Activated naive CD8-positive, alpha-beta T cell treated with anti-CD3 and anti-CD28 coated beads for 36 hours (primary cell): ENCODE data around the gene ZNF536. TPM values are rescaled to one million over a fixed set of nuclear protein-coding genes. Genes with fewer than 3 reads are reported as not detected.

Source experiments
- DNase-seq: peaks from one replicate; pipeline ENCODE4 v3.0.0; 2021
- H3K27ac Mint-ChIP-seq: one replicate; pipeline ENCODE4 v1.8.0; 2022; ENCODE audit warnings: mild to moderate bottlenecking, moderate library complexity, mixed read lengths
- H3K27me3 Mint-ChIP-seq: one replicate; pipeline ENCODE4 v1.8.0; 2022; ENCODE audit warnings: mild to moderate bottlenecking, mixed read lengths
- H3K36me3 Mint-ChIP-seq: one replicate; pipeline ENCODE4 v1.8.0; 2021; ENCODE audit warnings: mild to moderate bottlenecking, mixed read lengths
- H3K4me1 Mint-ChIP-seq: one replicate; pipeline ENCODE4 v1.8.0; 2021; ENCODE audit warnings: mixed read lengths
- H3K4me3 Mint-ChIP-seq: one replicate; pipeline ENCODE4 v1.8.0; 2022; ENCODE audit warnings: mild to moderate bottlenecking, moderate library complexity, mixed read lengths
- H3K9me3 Mint-ChIP-seq: one replicate; pipeline ENCODE4 v1.8.0; 2022; ENCODE audit warnings: mixed read lengths
- total RNA-seq, 2 experiments: library from RNA; stranded (reverse); gene quantifications; one replicate each; pipeline ENCODE4 v1.2.3, GENCODE V29; 2021

The ZNF536 gene
- total RNA-seq, 2 experiments from 2014 or later = not detected

GRCh38 chr19:30367006-30367405 lies 5.2 kb upstream of the ZNF536 start:
- H3K27ac Mint-ChIP-seq = no peak overlapping the region
- no peak overlapping the region for H3K4me3 Mint-ChIP-seq
- H3K4me1 Mint-ChIP-seq = no peaks in the 10 kb centered on the region
- peaks cover 19% of the 10 kb centered on the region for H3K27me3 Mint-ChIP-seq
- H3K9me3 Mint-ChIP-seq = no peaks in the 10 kb centered on the region
- no peak for DNase-seq
- no peaks in the 10 kb centered on the region for H3K36me3 Mint-ChIP-seq

- Mint-ChIP-seq H3K27me3 (peaks cover 21% of the 10 kb centered on the region), H3K4me1 (no peaks in the 10 kb centered on the region), H3K36me3 (no peaks in the 10 kb centered on the region), H3K4me3 (no peak overlapping the region), H3K27ac (no peak overlapping the region), H3K9me3 (no peaks in the 10 kb centered on the region)
- DNase-seq = no peak
These were observed 4.8 kb upstream of the ZNF536 start for GRCh38 chr19:30367421-30367820.

- Mint-ChIP-seq H3K9me3 (no peaks in the 10 kb centered on the region), H3K27me3 (peaks cover 34% of the 10 kb centered on the region), H3K36me3 (no peaks in the 10 kb centered on the region), H3K4me1 (no peaks in the 10 kb centered on the region), H3K4me3 (no peak overlapping the region), H3K27ac (no peak overlapping the region)
- DNase-seq = no peak
These were observed 2.4 kb upstream of the ZNF536 start for GRCh38 chr19:30369833-30370232.

- peaks cover 42% of the 10 kb centered on the region for H3K27me3 Mint-ChIP-seq
- H3K9me3 Mint-ChIP-seq = no peaks in the 10 kb centered on the region
- no peaks in the 10 kb centered on the region for H3K36me3 Mint-ChIP-seq
- DNase-seq = no peak
- H3K4me1 Mint-ChIP-seq = no peaks in the 10 kb centered on the region
- no peak overlapping the region for H3K27ac Mint-ChIP-seq
- no peak overlapping the region for H3K4me3 Mint-ChIP-seq
These were observed 885 bp upstream of the ZNF536 start for GRCh38 chr19:30371161-30371836.

- H3K27me3 Mint-ChIP-seq = peaks cover 46% of the 10 kb centered on the region
- H3K27ac Mint-ChIP-seq = no peak overlapping the region
- H3K36me3 Mint-ChIP-seq = no peaks in the 10 kb centered on the region
- H3K4me1 Mint-ChIP-seq = no peaks in the 10 kb centered on the region
- H3K4me3 Mint-ChIP-seq = no peak overlapping the region
- no peaks in the 10 kb centered on the region for H3K9me3 Mint-ChIP-seq
- DNase-seq = no peak
These were observed 1.4 kb downstream of the ZNF536 start for GRCh38 chr19:30373593-30373992.

GRCh38 chr19:30374539-30374864 lies 2.3 kb downstream of the ZNF536 start:
- H3K4me1 Mint-ChIP-seq = no peaks in the 10 kb centered on the region
- H3K27ac Mint-ChIP-seq = no peak overlapping the region
- DNase-seq = no peak
- H3K27me3 Mint-ChIP-seq = peaks cover 50% of the 10 kb centered on the region
- no peak overlapping the region for H3K4me3 Mint-ChIP-seq
- no peaks in the 10 kb centered on the region for H3K36me3 Mint-ChIP-seq
- no peaks in the 10 kb centered on the region for H3K9me3 Mint-ChIP-seq

- peaks cover 50% of the 10 kb centered on the region for H3K27me3 Mint-ChIP-seq
- H3K9me3 Mint-ChIP-seq = no peaks in the 10 kb centered on the region
- H3K4me3 Mint-ChIP-seq = no peak overlapping the region
- no peaks in the 10 kb centered on the region for H3K36me3 Mint-ChIP-seq
- no peaks in the 10 kb centered on the region for H3K4me1 Mint-ChIP-seq
- H3K27ac Mint-ChIP-seq = no peak overlapping the region
- no peak for DNase-seq
These were observed 2.8 kb downstream of the ZNF536 start for GRCh38 chr19:30374865-30375552.

GRCh38 chr19:30375553-30376031 lies 3.4 kb downstream of the ZNF536 start:
- H3K4me3 Mint-ChIP-seq = no peak overlapping the region
- no peaks in the 10 kb centered on the region for H3K36me3 Mint-ChIP-seq
- H3K4me1 Mint-ChIP-seq = no peaks in the 10 kb centered on the region
- no peaks in the 10 kb centered on the region for H3K9me3 Mint-ChIP-seq
- no peak for DNase-seq
- peaks cover 50% of the 10 kb centered on the region for H3K27me3 Mint-ChIP-seq
- no peak overlapping the region for H3K27ac Mint-ChIP-seq

GRCh38 chr19:30376272-30376671 lies 4.1 kb downstream of the ZNF536 start:
- no peak for DNase-seq
- Mint-ChIP-seq H3K9me3 (no peaks in the 10 kb centered on the region), H3K36me3 (no peaks in the 10 kb centered on the region), H3K27me3 (peaks cover 48% of the 10 kb centered on the region), H3K4me3 (no peak overlapping the region), H3K27ac (no peak overlapping the region), H3K4me1 (no peaks in the 10 kb centered on the region)

- Mint-ChIP-seq H3K27me3 (peaks cover 46% of the 10 kb centered on the region), H3K4me3 (no peak overlapping the region), H3K36me3 (no peaks in the 10 kb centered on the region), H3K27ac (no peak overlapping the region), H3K4me1 (no peaks in the 10 kb centered on the region), H3K9me3 (no peaks in the 10 kb centered on the region)
- no peak for DNase-seq
These were observed 4.7 kb downstream of the ZNF536 start for GRCh38 chr19:30376826-30377425.

GRCh38 chr19:30378701-30379100 lies 6.5 kb downstream of the ZNF536 start:
- Mint-ChIP-seq H3K27ac (no peak overlapping the region), H3K4me1 (no peaks in the 10 kb centered on the region), H3K4me3 (no peak overlapping the region), H3K36me3 (no peaks in the 10 kb centered on the region), H3K27me3 (peaks cover 38% of the 10 kb centered on the region), H3K9me3 (no peaks in the 10 kb centered on the region)
- DNase-seq = no peak

GRCh38 chr19:30379841-30380610 lies 7.8 kb downstream of the ZNF536 start:
- H3K27ac Mint-ChIP-seq = no peak overlapping the region

GRCh38 chr19:30381366-30381765 lies 9.2 kb downstream of the ZNF536 start:
- H3K27me3 Mint-ChIP-seq = peaks cover 19% of the 10 kb centered on the region
- no peak overlapping the region for H3K4me3 Mint-ChIP-seq
- no peaks in the 10 kb centered on the region for H3K4me1 Mint-ChIP-seq
- H3K9me3 Mint-ChIP-seq = no peaks in the 10 kb centered on the region
- H3K27ac Mint-ChIP-seq = no peak overlapping the region
- H3K36me3 Mint-ChIP-seq = no peaks in the 10 kb centered on the region
- no peak for DNase-seq

More at GRCh38 chr19:30379841-30380610, 7.8 kb downstream of the ZNF536 start:
- H3K9me3 Mint-ChIP-seq = no peaks in the 10 kb centered on the region
- no peak overlapping the region for H3K4me3 Mint-ChIP-seq
- H3K27me3 Mint-ChIP-seq = peaks cover 26% of the 10 kb centered on the region
- H3K4me1 Mint-ChIP-seq = no peaks in the 10 kb centered on the region
- DNase-seq = no peak
- no peaks in the 10 kb centered on the region for H3K36me3 Mint-ChIP-seq

GRCh38 chr19:30385174-30385573 lies 13.0 kb downstream of the ZNF536 start:
- Mint-ChIP-seq H3K4me3 (no peak overlapping the region), H3K27ac (no peak overlapping the region), H3K4me1 (no peaks in the 10 kb centered on the region), H3K27me3 (peaks cover 8% of the 10 kb centered on the region), H3K9me3 (no peaks in the 10 kb centered on the region), H3K36me3 (no peaks in the 10 kb centered on the region)
- DNase-seq = no peak

- Mint-ChIP-seq H3K4me3 (no peak overlapping the region), H3K36me3 (no peaks in the 10 kb centered on the region), H3K27me3 (peaks cover 8% of the 10 kb centered on the region), H3K27ac (no peak overlapping the region), H3K9me3 (no peaks in the 10 kb centered on the region), H3K4me1 (no peaks in the 10 kb centered on the region)
- DNase-seq = no peak
These were observed 13.5 kb downstream of the ZNF536 start for GRCh38 chr19:30385666-30386065.
